GF-D8 (cell line): ENCODE data around the gene VCL.
"Not testable (repeated sequence)": the region's sequence is repeated elsewhere in the genome, so short reads cannot be mapped to it uniquely, and the experiment has no call there.

Experiments used
- DNase-seq: peaks from one replicate; lab custom pipeline; 2025; lab: John Stamatoyannopoulos, UW

The VCL gene

DNA sequence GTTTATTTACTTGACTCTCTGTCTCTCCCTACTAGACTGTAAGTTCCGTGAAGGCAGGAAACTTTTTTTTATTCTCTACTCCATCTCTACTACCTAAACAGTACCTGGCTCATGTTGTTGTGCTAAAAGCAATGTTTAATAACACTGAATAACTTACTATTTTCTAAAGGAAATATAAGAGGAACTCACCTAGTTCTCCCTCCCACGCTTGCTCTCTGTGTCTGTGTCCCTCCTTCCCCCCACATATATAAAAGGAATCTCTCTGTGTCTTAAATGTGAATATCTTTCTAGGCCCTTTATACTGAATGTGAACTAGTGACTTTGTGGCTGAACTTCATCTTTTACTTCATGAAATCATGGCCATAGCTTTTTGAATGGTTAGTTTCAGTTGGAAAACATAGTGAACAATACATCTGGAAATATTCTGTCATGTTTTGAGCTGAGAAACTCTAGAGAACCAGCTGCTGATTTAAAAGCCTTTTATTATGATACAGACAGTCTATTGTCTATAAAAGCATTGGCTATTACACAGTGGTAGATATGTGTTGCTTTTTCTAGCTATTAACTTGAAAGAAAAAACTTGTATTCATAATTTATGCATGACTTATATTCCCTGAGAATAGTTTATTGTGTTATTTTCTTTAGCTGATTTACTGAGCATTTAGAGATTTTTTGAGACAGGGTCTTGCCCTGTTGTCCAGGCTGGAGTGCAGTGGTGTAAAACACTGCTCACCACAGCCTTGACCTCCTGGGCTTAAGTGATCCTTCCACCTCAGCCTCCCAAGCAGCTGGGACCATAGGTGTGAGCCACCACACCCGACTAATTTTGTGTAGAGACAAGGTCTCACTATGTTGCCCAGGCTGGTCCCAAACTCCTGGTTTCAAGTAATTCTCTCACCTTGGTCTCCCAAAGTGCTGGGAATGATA, 42.5 kb downstream of the VCL start:
- no peak for DNase-seq

DNA sequence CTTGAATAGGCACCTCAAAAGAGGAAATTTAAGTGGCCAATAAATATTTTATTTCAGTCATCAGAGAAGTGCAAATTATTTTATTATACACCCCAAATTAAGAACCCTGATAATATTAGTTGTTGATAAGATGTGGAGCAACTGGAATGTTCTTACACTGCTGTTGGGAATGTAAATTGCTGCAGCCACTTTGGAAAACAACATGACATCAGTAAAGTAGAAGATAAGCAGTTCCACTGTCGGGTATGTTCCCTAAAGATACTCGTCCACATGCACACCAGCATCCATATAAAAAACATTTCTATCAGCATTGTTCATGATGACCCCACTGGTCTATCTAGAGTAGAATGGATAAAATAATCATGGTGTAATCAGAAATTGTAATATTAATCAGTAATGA, 46.5 kb downstream of the VCL start:
- no peak for DNase-seq

DNA sequence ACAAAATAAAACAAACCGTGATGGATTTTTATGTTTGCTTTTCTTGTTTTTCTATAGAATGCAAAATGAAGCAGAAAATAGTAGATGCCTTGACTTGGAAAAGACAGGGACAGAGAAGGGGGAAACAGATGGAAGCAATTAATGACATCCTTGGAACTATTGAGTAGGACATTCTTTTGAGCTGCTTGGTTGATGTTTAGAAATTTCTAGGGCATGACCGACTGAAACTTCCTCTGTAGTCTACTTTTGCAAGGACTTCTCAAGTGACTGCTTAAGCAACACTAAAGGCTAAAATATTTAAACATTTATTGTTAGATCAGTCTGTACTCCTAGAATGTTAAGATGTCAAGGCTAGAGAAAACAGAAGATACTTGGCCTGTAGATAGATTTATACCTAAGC, 49.4 kb downstream of the VCL start:
- DNase-seq, result peak; percentile 32

DNA sequence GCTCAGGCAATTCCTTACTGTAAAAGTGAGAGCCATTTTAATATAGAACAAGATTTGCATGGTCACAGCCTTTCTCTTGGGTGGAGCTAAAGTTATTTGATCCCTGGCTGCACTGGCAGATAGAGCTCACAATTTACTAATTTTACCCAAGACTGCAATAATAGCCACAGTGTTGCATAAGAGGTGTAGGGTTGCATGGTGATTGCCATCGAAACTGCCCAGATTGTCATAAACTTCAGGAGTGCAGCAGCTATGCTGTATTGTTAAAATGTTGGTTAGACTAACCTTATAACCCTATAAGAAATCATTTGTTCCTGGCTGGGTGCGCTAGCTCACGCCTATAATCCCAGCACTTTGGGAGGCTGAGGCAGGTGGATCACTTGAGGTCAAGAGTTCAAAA, 50.0 kb downstream of the VCL start:
- DNase-seq, result peak; percentile 41

DNA sequence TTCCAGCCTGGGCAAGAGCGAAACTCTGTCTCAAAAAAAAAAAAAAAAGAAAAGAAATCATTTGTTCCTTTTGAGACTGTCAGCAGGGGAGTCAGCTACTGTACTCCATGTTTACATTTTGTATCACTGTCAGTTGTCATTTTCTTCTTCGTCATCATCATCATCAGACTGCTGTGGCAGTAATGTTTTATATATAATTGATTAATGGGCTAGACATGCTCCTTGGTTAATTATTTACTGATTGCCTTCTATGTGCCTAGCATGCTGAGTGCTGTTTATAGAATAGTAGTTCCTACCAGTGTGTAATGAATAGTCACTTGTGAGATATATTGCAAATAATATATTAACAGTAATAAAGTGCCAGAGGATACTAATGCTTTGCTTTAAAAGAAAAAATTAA, 50.5 kb downstream of the VCL start:
- DNase-seq, result no peak

DNA sequence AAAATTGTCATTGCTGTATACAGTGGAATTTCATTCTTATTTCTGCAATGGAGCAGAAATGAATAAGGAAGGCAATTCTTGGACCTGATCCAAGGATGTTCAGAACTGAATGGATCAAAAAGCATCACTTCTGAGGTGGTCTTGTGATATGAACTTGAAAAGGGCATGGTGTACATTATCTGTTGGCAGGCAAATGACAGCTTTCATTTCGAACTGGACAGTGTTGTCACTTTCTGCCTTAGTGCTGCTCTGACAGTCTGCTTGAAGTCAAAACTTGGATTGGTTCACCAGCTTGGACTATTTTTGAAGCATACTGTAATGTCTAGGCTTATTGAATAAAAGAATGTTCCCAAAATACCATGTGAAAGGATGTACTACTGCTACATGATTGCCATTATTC, 52.0 kb downstream of the VCL start:
- DNase-seq, result no peak

DNA sequence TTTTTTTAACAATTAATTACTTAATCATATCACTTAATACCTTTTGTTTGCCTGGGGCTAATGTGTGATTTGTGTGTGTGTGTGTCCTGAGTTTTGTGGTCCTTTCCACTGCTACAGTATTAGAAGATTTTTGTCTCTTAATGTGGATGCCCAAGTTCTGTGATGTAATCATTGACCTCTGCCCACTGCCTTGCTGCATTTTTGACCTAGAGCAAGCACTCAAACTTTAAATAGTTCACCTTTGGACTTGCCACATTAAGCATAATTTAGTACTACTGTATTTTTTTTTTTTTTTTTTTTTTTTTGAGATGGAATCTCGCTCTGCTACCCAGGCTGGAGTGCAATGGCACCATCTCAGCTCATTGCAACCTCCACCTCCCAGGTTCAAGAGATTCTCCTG, 52.7 kb downstream of the VCL start:
- no peak for DNase-seq

DNA sequence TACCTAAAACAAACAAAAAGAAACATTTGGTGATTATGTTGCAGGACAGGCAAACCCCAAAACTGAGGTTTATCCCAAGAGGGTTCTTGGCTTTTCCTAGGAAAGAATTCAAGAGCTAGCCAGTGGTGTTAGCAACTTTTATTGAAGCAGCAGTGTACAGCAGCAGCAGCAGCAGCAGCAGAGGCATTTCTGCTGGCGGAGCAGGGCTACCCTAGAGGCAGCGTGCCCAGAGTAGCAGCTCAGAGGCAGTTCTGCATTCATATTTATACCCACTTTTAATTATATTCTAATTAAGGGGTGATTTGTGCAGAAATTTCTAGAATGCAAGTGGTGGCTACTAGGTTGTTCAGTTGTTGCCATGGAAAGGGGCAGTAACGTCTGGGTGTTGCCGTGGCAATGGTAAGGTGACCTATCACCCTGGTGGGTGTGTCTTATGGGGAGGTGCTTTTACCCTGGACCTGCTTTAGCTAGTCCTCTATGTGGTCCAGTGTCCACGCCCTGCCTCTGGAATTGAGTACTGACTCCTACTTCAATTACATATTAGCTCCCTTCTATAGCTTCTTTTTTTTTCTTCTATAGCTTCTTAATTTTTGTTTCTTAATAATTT, 53.9 kb downstream of the VCL start:
- no peak for DNase-seq

DNA sequence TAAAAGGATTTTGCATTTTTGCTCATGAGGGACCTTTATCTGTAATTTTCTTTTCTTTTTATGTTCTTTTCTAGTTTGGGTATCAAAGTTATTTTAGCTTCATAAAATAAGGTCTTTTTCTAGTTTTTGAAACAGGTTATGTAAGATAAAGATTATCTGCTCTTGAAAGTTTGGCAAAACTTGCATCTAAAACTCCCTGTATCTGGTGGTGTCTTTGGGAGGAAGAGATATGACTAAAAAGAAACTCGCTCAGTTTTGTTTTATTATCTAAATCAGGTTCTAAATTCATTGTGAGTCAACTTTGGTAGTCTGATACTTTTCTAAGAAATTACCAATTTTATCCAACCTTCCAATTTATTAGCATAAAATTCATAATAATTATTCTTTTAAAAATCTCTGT, 55.1 kb downstream of the VCL start:
- no peak for DNase-seq

DNA sequence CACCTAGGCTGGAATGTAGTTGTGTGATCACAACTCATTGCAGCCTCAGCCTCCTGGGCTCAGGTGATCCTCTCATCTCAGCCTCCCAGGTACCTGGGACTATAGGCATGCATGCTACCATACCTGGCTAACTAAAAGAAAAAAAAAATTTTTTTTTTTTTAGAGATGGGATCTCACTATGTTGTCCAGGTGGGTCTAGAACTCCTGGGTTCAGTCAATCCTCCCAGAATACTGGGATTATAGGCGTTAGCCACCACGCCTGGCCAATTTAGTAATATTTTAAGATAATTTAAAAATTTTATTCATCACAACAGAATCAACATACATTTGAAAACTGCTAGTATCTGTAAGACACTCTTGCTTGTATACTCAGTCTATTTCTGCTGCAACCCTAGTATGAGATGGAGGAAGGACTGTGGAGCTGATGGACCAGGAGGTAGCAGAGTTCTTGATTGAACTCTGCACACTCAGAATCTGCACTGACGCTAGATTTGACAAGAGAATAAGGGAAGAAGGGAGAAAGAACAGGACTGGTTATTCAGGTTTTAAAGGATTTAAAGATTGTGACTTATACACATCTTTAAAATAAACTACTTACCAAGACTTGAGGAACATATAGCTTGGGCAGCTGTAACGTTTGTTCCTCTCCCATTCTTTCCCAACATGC, 57.6 kb downstream of the VCL start:
- no peak for DNase-seq

DNA sequence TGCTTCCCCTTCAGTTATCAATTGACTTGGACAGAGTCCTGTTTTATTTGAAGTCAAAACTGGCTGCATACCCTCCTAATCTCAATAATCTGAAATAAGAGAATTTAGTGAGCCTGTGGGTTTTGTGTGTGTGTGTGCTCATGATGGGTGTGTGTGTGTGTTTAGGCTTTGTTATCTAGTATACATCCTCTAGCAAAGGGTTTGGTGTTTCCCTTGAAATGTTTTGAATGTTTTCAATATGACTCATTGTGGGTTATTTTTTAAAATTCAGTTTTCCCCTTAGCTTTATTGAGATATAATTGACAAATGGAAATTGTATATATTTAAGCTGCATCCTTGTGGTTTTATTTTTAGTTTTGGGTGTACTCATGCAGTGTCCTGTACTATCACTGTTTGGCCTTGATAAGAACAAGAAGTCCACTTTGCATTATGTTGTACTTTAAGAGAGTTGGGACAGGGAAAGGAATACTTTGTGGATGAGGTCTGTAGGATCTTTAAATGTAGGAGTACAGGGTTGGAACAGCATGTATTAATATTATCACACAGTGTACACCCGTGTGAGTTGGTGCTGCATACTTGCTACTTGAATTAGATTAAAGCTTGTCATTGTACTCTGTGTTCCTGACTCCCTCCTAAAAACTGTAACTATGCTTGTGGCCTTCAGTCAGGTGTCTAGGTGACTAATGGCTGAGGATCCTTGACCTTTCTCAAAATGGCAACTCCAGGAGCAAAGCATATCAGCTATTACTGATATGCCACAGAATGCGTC, 58.3 kb downstream of the VCL start:
- no peak for DNase-seq

DNA sequence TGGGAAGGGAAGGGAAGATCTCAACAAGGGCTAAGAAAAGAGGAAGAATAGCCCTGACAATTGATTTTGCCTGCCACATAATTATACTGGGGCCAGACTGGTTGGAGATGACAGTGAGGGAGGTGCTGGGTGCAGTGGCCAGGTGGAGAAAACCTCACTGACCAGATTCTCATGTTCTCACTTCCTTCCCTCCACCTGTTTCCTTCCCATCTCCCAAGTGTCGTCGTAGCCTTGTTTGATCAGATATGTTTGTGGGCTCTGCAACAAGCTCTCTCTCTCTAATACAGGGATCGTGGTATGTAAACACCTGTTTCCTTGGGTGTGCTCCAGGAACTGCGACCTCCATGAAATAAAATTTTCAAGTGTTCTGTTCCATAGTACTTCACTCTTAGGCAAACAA, 60.2 kb downstream of the VCL start:
- peak; percentile 62 for DNase-seq

DNA sequence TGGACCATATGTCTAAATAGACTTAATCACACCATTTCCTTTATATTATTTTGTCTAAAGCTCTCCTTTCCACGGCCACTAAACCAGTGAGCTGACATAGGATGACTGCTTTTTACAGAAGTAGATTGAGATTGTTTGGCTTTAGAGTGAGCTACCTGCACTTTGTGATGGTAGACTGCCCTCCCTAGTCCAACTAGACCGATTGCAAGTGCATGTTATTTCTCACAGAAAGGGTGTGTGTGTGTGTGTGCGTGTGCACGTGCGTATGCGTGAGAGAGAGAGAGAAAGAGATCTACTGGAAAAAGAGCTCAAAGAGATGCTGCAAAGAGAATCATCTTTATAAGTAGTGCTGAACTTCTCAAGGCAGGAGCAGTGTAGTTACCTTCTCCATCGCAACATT, 60.7 kb downstream of the VCL start:
- DNase-seq, result peak; percentile 5

DNA sequence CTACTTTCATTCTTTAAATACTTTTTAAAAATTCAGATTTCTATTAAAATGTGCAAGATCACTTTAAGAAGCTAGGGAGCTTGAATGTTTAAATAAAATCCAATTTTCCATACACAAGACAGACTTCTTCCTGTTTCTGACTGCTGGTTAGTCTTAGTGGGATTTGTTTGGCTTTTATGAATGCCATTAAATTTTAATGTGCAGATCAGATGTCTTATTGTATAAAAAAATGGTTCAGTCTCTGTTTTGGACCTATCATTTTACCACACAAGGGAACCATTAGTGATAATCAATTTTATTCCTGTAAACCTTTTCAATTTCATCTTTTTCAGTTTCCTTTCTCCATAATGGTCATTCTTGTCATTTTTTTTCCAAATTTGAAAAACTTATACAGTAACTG, 63.2 kb downstream of the VCL start:
- DNase-seq, result no peak

DNA sequence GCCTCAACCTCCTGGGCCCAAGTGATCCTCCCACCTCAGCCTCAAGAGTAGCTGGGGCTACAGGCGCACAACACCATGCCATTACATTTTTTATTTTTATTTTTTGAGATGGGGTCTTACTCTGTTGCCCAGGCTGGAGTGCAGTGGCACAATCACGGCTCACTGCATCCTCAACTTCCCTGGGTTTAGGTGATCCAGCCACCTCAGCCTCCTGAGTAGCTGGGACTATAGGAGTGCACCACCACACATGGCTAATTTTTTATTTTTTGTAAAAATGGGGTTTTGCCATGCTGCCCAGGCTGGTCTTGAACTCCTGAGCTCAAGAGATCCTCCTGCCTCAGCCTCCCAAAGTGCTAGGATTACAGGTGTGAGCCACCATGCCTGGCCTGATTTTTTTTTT, 64.1 kb downstream of the VCL start:
- DNase-seq, result not testable (repeated sequence)

DNA sequence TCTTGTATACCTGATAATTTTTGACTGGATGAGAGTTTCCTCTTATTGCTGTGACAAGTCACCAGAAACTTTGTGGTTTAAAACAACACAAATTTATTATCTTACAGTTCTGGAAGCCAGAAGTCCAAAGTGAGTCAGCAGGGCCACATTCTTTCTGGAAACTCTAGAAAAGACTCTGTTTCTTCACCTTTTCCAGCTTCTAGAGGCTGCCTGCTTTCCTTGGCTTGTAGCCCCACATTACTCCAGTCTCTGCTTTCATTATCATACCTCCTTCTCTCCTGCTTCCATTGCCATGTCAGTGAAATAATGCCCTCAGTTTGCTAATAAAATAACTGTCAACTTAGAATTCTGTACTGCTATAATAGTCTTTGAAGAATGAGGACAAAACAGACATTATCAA, 65.3 kb downstream of the VCL start:
- DNase-seq, result no peak

DNA sequence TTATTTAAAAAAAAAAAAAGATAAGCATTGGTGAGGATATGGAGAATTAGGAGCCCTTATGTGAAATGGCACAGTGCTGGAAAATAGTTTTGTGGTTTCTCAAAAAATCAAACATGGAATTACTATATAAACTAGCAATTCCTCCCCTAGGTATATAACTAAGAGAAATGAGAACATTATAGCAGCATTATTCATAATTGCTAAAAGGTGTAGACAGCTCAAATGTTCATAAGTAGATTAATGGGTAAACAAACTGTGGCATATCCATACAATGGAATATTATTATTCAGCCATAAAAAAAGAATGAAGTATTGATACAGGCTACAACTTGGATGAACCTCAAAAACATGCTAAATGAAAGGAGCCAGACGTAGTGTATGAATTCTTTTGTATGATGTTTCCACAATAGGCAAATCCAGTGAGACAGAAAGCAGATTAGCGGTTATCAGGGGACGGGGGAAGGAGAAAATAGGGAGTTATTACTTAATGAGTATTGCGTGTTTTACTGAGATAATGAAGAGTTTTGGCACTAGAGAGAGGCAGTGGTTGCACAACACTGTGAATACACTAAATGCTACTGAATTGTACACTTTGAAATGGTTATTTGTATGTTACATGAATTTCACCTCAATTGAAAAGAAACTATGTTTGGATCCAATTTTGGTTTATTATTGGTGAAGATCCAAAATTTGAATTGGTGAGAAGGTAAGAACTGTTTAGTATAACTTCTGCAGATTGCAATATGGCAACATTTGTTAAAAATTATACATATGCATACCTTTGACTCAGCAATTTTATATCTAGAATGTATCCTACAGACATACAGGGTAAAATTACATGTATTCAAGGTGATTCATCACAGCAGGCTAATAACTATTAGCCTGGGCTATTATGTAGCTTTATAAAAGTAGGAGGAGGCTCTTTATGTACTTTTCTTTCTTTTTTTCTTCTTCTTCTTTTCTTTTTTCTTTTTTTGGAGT, 69.7 kb downstream of the VCL start:
- no peak for DNase-seq

DNA sequence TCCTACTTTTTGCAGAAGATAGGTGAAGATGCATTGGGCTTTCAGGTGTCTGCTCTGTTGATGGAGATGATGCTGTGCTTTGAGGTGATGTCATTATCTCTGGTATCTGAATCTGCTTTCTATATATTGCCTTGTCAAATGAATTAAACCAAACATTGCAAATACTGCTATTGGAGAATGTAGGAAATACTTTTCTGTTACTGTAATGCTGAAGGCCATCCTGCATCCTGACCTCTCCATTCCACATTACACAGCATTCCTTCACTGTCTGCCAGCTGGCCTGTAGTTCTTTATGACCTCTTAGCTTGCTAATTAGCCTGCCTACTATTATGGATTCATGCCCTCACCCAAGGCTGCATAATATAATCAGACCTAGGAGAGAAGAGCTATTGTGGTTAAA, 73.2 kb downstream of the VCL start:
- no peak for DNase-seq

DNA sequence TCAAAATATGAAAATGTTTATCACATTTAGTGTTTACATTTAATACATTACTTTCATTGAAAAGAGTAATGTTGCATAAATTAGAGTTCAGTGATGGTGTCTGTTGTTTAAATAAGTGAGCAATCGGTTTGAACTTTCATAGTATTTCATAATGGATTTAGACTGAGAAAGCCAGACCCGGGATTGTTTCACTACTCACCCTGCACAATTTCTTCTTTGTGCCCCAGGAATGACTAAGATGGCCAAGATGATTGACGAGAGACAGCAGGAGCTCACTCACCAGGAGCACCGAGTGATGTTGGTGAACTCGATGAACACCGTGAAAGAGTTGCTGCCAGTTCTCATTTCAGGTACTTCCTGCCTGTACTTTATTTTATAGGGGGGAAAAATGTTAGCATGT, 74.6 kb downstream of the VCL start:
- DNase-seq, result no peak

DNA sequence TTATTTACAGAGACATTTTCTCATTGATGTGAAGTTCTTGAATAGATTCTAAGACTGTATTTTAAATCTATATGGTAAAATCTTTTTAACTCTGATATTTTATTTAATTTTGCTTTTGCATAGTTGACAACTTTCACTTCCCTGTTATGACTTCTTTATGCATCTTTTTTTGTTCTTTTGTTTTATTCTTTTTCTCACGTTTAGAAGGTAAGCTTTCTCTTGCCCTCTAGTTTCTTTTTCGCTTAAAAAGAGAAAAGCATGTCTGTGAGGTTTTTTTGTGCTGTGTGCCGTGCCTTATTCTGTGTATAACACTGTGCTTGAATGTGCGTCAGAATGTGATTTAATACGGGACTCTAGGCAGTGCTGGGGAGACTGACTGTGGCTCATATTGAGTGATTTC, 78.0 kb downstream of the VCL start:
- DNase-seq, result no peak

DNA sequence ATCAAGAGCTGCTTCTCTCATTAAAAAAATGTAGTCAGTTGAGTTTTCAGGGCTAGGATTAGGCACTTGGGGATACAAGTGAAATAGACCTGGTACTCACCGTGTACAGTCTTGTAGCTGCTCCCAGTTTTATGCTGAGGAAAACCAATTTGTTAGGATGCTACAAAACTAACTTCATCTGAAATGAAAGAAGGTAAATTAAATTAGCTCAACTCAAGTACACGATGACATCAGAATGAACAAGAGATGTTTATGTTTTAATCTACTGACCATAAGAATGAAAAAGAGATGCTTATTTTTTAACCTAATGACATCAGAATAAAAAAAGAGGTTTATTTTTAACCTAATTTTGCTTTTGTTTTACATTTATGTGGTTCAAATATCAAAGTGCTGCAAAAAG, 79.0 kb downstream of the VCL start:
- DNase-seq, result no peak
